WTC11 (cell line): ENCODE data around the gene DMKN. TPM values are rescaled to one million over a fixed set of nuclear protein-coding genes. Genes with fewer than 3 reads are reported as not detected.

Source experiments
- ATAC-seq: fragments of 200-7000 bp; cut with Tn5 transposase; 2 replicates; pipeline ENCODE4 v1.10.0; 2021; ENCODE audit warnings: mild to moderate bottlenecking, moderate library complexity
- CTCF ChIA-PET: fragments of 300-600 bp; sonication (Branson Sonifier 250); formaldehyde crosslinking; loops from one replicate; lab custom pipeline; 2021; ENCODE audit warnings: antibody characterized with exemption; lab: Charles Lee
- POLR2A ChIA-PET: fragments of 350-600 bp; sonication (Branson Sonifier 250); formaldehyde crosslinking; loops from one replicate; lab custom pipeline; 2021; ENCODE audit warnings: antibody characterized with exemption; lab: Charles Lee
- DNase-seq: peaks from one replicate; pipeline ENCODE4 v3.0.0; 2021; ENCODE audit warnings: low spot score
- H3K27ac Mint-ChIP-seq: 2 replicates; pipeline ENCODE4 v1.8.0; 2021; ENCODE audit warnings: mixed read lengths
- H3K27me3 Mint-ChIP-seq: 2 replicates; pipeline ENCODE4 v1.8.0; 2021; ENCODE audit warnings: low read depth, mild to moderate bottlenecking, moderate library complexity, mixed read lengths
- H3K36me3 Mint-ChIP-seq: 2 replicates; pipeline ENCODE4 v1.8.0; 2021; ENCODE audit warnings: mixed read lengths
- H3K4me1 Mint-ChIP-seq: 2 replicates; pipeline ENCODE4 v1.8.0; 2022; ENCODE audit warnings: mixed read lengths
- H3K4me3 Mint-ChIP-seq: 2 replicates; pipeline ENCODE4 v1.8.0; 2021; ENCODE audit warnings: mild to moderate bottlenecking, moderate library complexity, mixed read lengths
- H3K9me3 Mint-ChIP-seq: 2 replicates; pipeline ENCODE4 v1.8.0; 2021; ENCODE audit warnings: mixed read lengths
- AFF4 ChIP-seq: sonication (generic); formaldehyde crosslinking; IDR thresholded peaks from 2 replicates; pipeline ENCODE4 v1.8.1; 2023; ENCODE audit warnings: mild to moderate bottlenecking, missing genetic modification reagents, borderline replicate concordance
- CREM ChIP-seq: sonication (generic); formaldehyde crosslinking; IDR thresholded peaks from 2 replicates; pipeline ENCODE4 v1.8.1; 2022; ENCODE audit warnings: mild to moderate bottlenecking, missing genetic modification reagents, moderate library complexity
- ERG ChIP-seq: fragments of 250-450 bp; sonication (Bioruptor Pico); IDR thresholded peaks from 2 replicates; pipeline ENCODE4 v1.8.0; 2021; ENCODE audit warnings: mild to moderate bottlenecking
- FOXJ3 ChIP-seq: sonication (generic); formaldehyde crosslinking; IDR thresholded peaks from 2 replicates; pipeline ENCODE4 v1.9.0; 2021; ENCODE audit warnings: missing genetic modification reagents, mild to moderate bottlenecking, borderline replicate concordance
- HMGA2 ChIP-seq: fragments of 250-450 bp; sonication (Bioruptor Pico); IDR thresholded peaks from 2 replicates; pipeline ENCODE4 v1.4.0; 2021; ENCODE audit warnings: mild to moderate bottlenecking, moderate library complexity
- MXD4 ChIP-seq: fragments of 250-450 bp; sonication (Bioruptor Pico); IDR thresholded peaks from 2 replicates; pipeline ENCODE4 v1.8.0; 2021; ENCODE audit warnings: mild to moderate bottlenecking, moderate library complexity, borderline replicate concordance
- MYBL2 ChIP-seq: sonication (generic); formaldehyde crosslinking; IDR thresholded peaks from 2 replicates; pipeline ENCODE4 v1.8.1; 2023; ENCODE audit warnings: mild to moderate bottlenecking, moderate library complexity, missing genetic modification reagents
- NFE2L1 ChIP-seq: sonication (generic); formaldehyde crosslinking; IDR thresholded peaks from 2 replicates; pipeline ENCODE4 v1.8.1; 2023; ENCODE audit warnings: missing genetic modification reagents
- NFYB ChIP-seq: sonication (generic); formaldehyde crosslinking; conservative IDR thresholded peaks from 2 replicates; pipeline ENCODE4 v1.8.0; 2022; ENCODE audit warnings: low read depth, missing genetic modification reagents
- NR2C2 ChIP-seq: sonication (generic); formaldehyde crosslinking; IDR thresholded peaks from 2 replicates; pipeline ENCODE4 v1.8.0; 2022; ENCODE audit warnings: mild to moderate bottlenecking, missing genetic modification reagents
- RORB ChIP-seq: fragments of 250-450 bp; sonication (Bioruptor Pico); IDR thresholded peaks from 2 replicates; pipeline ENCODE4 v1.9.0; 2021; ENCODE audit warnings: mild to moderate bottlenecking
- SOX15 ChIP-seq: fragments of 250-450 bp; sonication (Bioruptor Pico); IDR thresholded peaks from 2 replicates; pipeline ENCODE4 v1.9.0; 2021; ENCODE audit warnings: mild to moderate bottlenecking
- USF2 ChIP-seq: sonication (generic); formaldehyde crosslinking; IDR thresholded peaks from 2 replicates; pipeline ENCODE4 v1.8.1; 2023; ENCODE audit warnings: mild to moderate bottlenecking, missing genetic modification reagents, moderate library complexity
- ZBTB21 ChIP-seq: sonication (generic); formaldehyde crosslinking; IDR thresholded peaks from 2 replicates; pipeline ENCODE4 v1.8.1; 2023; ENCODE audit warnings: mild to moderate bottlenecking, missing genetic modification reagents, borderline replicate concordance
- ZMAT4 ChIP-seq: fragments of 250-450 bp; sonication (Bioruptor Pico); IDR thresholded peaks from 2 replicates; pipeline ENCODE4 v1.9.0; 2021; ENCODE audit warnings: mild to moderate bottlenecking
- total RNA-seq: library from RNA; stranded (reverse); gene quantifications from 3 replicates; pipeline ENCODE4 v1.2.3, GENCODE V29; 2021
- TF ChIP-seq, protein P1 (sequence below): sonication (generic); formaldehyde crosslinking; IDR thresholded peaks from 2 replicates; pipeline ENCODE4 v1.8.1; 2022; ENCODE audit warnings: missing genetic modification reagents, borderline replicate concordance
- TF ChIP-seq, protein P2 (sequence below): sonication (generic); formaldehyde crosslinking; IDR thresholded peaks from 2 replicates; pipeline ENCODE4 v1.8.1; 2023; ENCODE audit warnings: mild to moderate bottlenecking, missing genetic modification reagents
- TF ChIP-seq, protein P3 (sequence below): sonication (generic); formaldehyde crosslinking; IDR thresholded peaks from 2 replicates; pipeline ENCODE4 v1.8.1; 2022; ENCODE audit warnings: mild to moderate bottlenecking, moderate library complexity, missing genetic modification reagents

DMKN gene
- total RNA-seq, 1 experiment from 2014 or later, result 285 TPM

DNA sequence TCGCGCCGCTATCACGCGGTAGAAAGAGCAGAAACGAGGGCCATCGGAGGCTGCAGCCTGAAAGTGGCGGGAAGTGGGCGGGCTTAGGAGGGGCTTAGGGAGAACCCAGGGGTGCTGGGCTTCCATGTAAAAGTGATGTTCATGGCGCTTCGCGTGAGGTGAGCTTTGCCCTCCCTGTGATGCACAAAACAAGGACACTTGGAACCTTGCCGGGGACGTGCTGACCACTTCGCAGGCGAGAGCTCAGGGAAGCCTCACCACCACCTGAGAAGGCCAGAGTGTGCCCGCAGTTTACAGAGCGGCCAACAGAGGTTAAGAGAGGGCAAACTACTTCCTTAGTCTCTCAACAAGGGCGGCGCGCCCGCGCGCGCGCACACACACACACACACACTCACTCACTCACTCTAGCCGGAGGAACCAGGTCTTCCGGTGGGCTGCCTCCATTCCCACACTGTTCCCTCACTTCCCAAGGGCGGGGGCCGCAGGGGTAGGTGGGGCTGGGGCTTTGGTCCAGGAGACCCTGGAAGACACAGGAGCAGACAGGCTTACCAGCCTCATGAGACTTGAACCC, 20.5 kb upstream of the DMKN start:
- no peaks in the 10 kb centered on the region for H3K36me3 Mint-ChIP-seq
- H3K4me1 Mint-ChIP-seq, result peaks cover 27% of the 10 kb centered on the region
- DNase-seq (peak; percentile 65), ATAC-seq (peak; percentile 76)
- ChIA-PET POLR2A (interaction anchor here (0.6 to 0.9 kb wide), 2 partner anchors 19 to 39 kb away, joined by 3 to 4 read pairs; no protein-coding TSS in a partner anchor), CTCF (interaction anchor here (1.0 to 2.1 kb wide), 3 partner anchors 10 to 24 kb away, joined by 4 to 10 read pairs (median 4); no protein-coding TSS in a partner anchor)
- peaks cover 30% of the 10 kb centered on the region for H3K27me3 Mint-ChIP-seq
- no peaks in the 10 kb centered on the region for H3K9me3 Mint-ChIP-seq
- TF ChIP-seq NFE2L1 (no peak), USF2 (CRISPR knock-in tag) (0 out of 2 replicates have a peak, but pooled peaks have one; percentile 25)
- 0 out of 2 replicates have a peak overlapping the region, but pooled peaks have one; percentile 25 for H3K27ac Mint-ChIP-seq
- peak overlapping the region; percentile 57 for H3K4me3 Mint-ChIP-seq

GRCh38 chr19:35533201-35533821, 19.9 kb upstream of the DMKN start, which contains the start of gene GAPDHS:
GAPDHS (plus strand) TSS chr19:35533456; CDS start chr19:35533528, 72 bp downstream.
- peak; percentile 48 for DNase-seq
- ChIA-PET CTCF (interaction anchor here (1.0 kb wide), 1 partner anchor 16 kb away, joined by 4 read pairs; no protein-coding TSS in a partner anchor), POLR2A (interaction anchor here (0.6 to 0.9 kb wide), 2 partner anchors 19 to 38 kb away, joined by 3 to 4 read pairs; no protein-coding TSS in a partner anchor)
- peak within 1 kb of the TSS; percentile 57 for H3K4me3 Mint-ChIP-seq
- H3K27ac Mint-ChIP-seq, result 0 out of 2 replicates have a peak within 1 kb of the TSS, but pooled peaks have one; percentile 25
- H3K4me1 Mint-ChIP-seq, result peaks cover 27% of the 10 kb centered on the region
- TF ChIP-seq ZBTB21 (CRISPR knock-in tag), result peak; percentile 94; the same call in 1 of the 2 replicates
- TF ChIP-seq, protein P1, sequence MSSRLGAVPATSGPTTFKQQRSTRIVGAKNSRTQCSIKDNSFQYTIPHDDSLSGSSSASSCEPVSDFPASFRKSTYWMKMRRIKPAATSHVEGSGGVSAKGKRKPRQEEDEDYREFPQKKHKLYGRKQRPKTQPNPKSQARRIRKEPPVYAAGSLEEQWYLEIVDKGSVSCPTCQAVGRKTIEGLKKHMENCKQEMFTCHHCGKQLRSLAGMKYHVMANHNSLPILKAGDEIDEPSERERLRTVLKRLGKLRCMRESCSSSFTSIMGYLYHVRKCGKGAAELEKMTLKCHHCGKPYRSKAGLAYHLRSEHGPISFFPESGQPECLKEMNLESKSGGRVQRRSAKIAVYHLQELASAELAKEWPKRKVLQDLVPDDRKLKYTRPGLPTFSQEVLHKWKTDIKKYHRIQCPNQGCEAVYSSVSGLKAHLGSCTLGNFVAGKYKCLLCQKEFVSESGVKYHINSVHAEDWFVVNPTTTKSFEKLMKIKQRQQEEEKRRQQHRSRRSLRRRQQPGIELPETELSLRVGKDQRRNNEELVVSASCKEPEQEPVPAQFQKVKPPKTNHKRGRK (CRISPR knock-in tag), result no peak
- peaks cover 36% of the 10 kb centered on the region for H3K27me3 Mint-ChIP-seq
- no peaks in the 10 kb centered on the region for H3K36me3 Mint-ChIP-seq
- no peak; the same call in 1 of the 2 replicates for ATAC-seq
- no peaks in the 10 kb centered on the region for H3K9me3 Mint-ChIP-seq

- ATAC-seq, result no peak
- peaks cover 17% of the 10 kb centered on the region for H3K4me1 Mint-ChIP-seq
- no peak overlapping the region for H3K27ac Mint-ChIP-seq
- no peak overlapping the region for H3K4me3 Mint-ChIP-seq
- H3K36me3 Mint-ChIP-seq, result no peaks in the 10 kb centered on the region
- TF ChIP-seq SOX15 (CRISPR knock-in tag) (no peak), AFF4 (CRISPR knock-in tag) (no peak), NFYB (CRISPR knock-in tag) (no peak), RORB (no peak), ERG (CRISPR knock-in tag) (no peak), MXD4 (CRISPR knock-in tag) (no peak), NR2C2 (CRISPR knock-in tag) (no peak), HMGA2 (CRISPR knock-in tag) (no peak), ZMAT4 (CRISPR knock-in tag) (no peak), CREM (no peak), FOXJ3 (CRISPR knock-in tag) (no peak), MYBL2 (CRISPR knock-in tag) (no peak)
- TF ChIP-seq, protein P2, sequence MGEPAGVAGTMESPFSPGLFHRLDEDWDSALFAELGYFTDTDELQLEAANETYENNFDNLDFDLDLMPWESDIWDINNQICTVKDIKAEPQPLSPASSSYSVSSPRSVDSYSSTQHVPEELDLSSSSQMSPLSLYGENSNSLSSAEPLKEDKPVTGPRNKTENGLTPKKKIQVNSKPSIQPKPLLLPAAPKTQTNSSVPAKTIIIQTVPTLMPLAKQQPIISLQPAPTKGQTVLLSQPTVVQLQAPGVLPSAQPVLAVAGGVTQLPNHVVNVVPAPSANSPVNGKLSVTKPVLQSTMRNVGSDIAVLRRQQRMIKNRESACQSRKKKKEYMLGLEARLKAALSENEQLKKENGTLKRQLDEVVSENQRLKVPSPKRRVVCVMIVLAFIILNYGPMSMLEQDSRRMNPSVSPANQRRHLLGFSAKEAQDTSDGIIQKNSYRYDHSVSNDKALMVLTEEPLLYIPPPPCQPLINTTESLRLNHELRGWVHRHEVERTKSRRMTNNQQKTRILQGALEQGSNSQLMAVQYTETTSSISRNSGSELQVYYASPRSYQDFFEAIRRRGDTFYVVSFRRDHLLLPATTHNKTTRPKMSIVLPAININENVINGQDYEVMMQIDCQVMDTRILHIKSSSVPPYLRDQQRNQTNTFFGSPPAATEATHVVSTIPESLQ (CRISPR knock-in tag), result no peak
- TF ChIP-seq, protein P3, sequence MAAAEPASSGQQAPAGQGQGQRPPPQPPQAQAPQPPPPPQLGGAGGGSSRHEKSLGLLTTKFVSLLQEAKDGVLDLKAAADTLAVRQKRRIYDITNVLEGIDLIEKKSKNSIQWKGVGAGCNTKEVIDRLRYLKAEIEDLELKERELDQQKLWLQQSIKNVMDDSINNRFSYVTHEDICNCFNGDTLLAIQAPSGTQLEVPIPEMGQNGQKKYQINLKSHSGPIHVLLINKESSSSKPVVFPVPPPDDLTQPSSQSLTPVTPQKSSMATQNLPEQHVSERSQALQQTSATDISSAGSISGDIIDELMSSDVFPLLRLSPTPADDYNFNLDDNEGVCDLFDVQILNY (CRISPR knock-in tag), result no peak
- DNase-seq, result no peak
- POLR2A ChIA-PET, result interaction anchor here (0.5 kb wide), 1 partner anchor 80 kb away, joined by 5 read pairs; no protein-coding TSS in a partner anchor
- CTCF ChIA-PET, result interaction anchor here (0.8 to 1.3 kb wide), 5 partner anchors 18 to 117 kb away, joined by 3 to 4 read pairs (median 3); partner anchors contain the start of gene COX6B1
- 0 out of 2 replicates have a peak, but pooled peaks cover 4% of the 10 kb centered on the region for H3K9me3 Mint-ChIP-seq
- H3K27me3 Mint-ChIP-seq, result peaks cover 36% of the 10 kb centered on the region
Measured at GRCh38 chr19:35531291-35531690, 17.8 kb upstream of the DMKN start.
